K562 (cell line): ENCODE results near the gene SPRING1. TPM values are rescaled to one million over a fixed set of nuclear protein-coding genes. Genes with fewer than 3 reads are reported as not detected.

Source experiments
- ARNT ChIP-seq, 2 experiments: fragments of 450-650 bp; IDR thresholded peaks; 2 replicates each; pipeline ENCODE4 v1.6.1; 2016; ENCODE audit warnings: mild to moderate bottlenecking in 1 of 2
- BRCA1 ChIP-seq, 2 experiments: fragments of 450-650 bp in 1 of 2; sonication (generic) in 1 of 2; formaldehyde crosslinking in 1 of 2; IDR thresholded peaks; 2 replicates each; pipeline versions ENCODE4 v1.5.0 to v1.6.1; 2017 to 2020; ENCODE audit warnings: mild to moderate bottlenecking in 1 of 2, missing genetic modification reagents in 1 of 2
- CREBBP ChIP-seq: IDR thresholded peaks from one replicate; pipeline ENCODE4 v1.6.1; 2012; ENCODE audit warnings: low read depth, mild to moderate bottlenecking, control low read depth, inconsistent platforms, low read length
- CUX1 ChIP-seq: fragments of 200-800 bp; sonication (Bioruptor generic); IDR thresholded peaks from 2 replicates; pipeline ENCODE4 v1.6.1; 2016; ENCODE audit warnings: missing genetic modification characterization, missing compliant biosample characterization
- MLLT1 ChIP-seq, 2 experiments: fragments of 450-650 bp; IDR thresholded peaks; 2 replicates each; pipeline ENCODE4 v1.6.1; 2016
- PRMT5 ChIP-seq: sonication (generic); formaldehyde crosslinking; IDR thresholded peaks from 2 replicates; pipeline ENCODE4 v1.5.0; 2020; ENCODE audit warnings: missing genetic modification reagents
- SREBF2 ChIP-seq: sonication (generic); formaldehyde crosslinking; IDR thresholded peaks from 2 replicates; pipeline ENCODE4 v1.4.0; 2020; ENCODE audit warnings: mild to moderate bottlenecking, missing genetic modification reagents
- TAF9B ChIP-seq: fragments of 450-650 bp; IDR thresholded peaks from 2 replicates; pipeline ENCODE4 v1.6.1; 2018; ENCODE audit warnings: mild to moderate bottlenecking; ENCODE audit not compliant: partially characterized antibody
- UBTF ChIP-seq, 2 experiments: IDR thresholded peaks; 2 replicates each; pipeline ENCODE4 v1.6.1; 2012; ENCODE audit warnings: improper control_type of control experiment in 2 of 2, low read depth in 2 of 2, low read length in 2 of 2, borderline replicate concordance in 1 of 2
- ZBTB1 ChIP-seq: sonication (generic); formaldehyde crosslinking; IDR thresholded peaks from 2 replicates; pipeline ENCODE4 v1.8.1; 2023; ENCODE audit warnings: missing genetic modification reagents, low read depth, mild to moderate bottlenecking, borderline replicate concordance
- ZNF644 ChIP-seq: fragments of 200-800 bp; sonication (Bioruptor generic); IDR thresholded peaks from 2 replicates; pipeline ENCODE4 v1.6.1; 2016; ENCODE audit warnings: low read depth, missing genetic modification characterization, missing compliant biosample characterization
- polyA plus RNA-seq, 8 experiments: library from polyadenylated mRNA; depleted of rRNA in 4 of 8; stranded (reverse) in 5 of 8; unstranded in 3 of 8; fragments of >200 nt; fragmentation: Nextera tagmentation in 2 of 8; fragmentation: Illumina TruSeq in 1 of 8; extraction: Ambion mirVana in 2 of 8; extraction: Trizol in 1 of 8; gene quantifications; 2 replicates each; pipeline versions ENCODE4 v1.2.1 to v1.2.3, GENCODE V29; 2011 to 2014; ENCODE audit warnings: inconsistent platforms in 1 of 8, missing spikeins in 1 of 8
- total RNA-seq, 7 experiments: library from RNA; depleted of rRNA in 6 of 7; stranded (reverse); fragments of >200 nt in 6 of 7; fragmentation: Illumina TruSeq in 2 of 7; extraction: Trizol in 2 of 7; gene quantifications; 2 replicates each; pipeline versions ENCODE4 v1.2.1 to v1.2.3, GENCODE V29; 2011 to 2021; ENCODE audit warnings: low replicate concordance in 1 of 7

Gene SPRING1
- total and polyA plus RNA-seq, 9 of the 15 experiments (the other 6 are each of a cell fraction or from before 2014, with no cell fraction given), result 1.1 to 20.0 (median 8.0) TPM

GRCh38 chr12:116759783-116760621 is 22.1 kb upstream of the SPRING1 start (continued):
- TF ChIP-seq CUX1 (CRISPR knock-in tag) (no peak), ARNT (IDR thresholded peaks at IDR 0.05) (peak in 1 of 2 experiments; percentile 30; a peak in 1 of 4 replicates), PRMT5 (CRISPR knock-in tag) (no peak), BRCA1 (IDR thresholded peaks at IDR 0.05) (no peak), BRCA1 (CRISPR knock-in tag; IDR thresholded peaks at IDR 0.05) (no peak), SREBF2 (CRISPR knock-in tag) (no peak), TAF9B (peak; percentile 63), ZBTB1 (CRISPR knock-in tag) (no peak), UBTF (IDR thresholded peaks at IDR 0.05; ENCODE audit: borderline replicate concordance in 1 of 2, low read depth in 2 of 2, low read length in 2 of 2) (no peak), MLLT1 (IDR thresholded peaks at IDR 0.05) (no peak), CREBBP (no peak), ZNF644 (tag) (no peak)
